IMR-90 (cell line): ENCODE measurements around the gene ATXN3L. TPM values are rescaled to one million over a fixed set of nuclear protein-coding genes. Genes with fewer than 3 reads are reported as not detected.

Source experiments
- ATAC-seq: fragments of 200-7000 bp; cut with Tn5 transposase; 2 replicates; pipeline ENCODE4 v1.9.1; 2020; ENCODE audit warnings: low read depth, mild to moderate bottlenecking, moderate library complexity
- BruUV-seq: library from RNA; stranded (reverse); fragments of 400-500 nt; replicated peaks from 2 replicates; lab custom pipeline; 2021; lab: Mats Ljungman, UMichigan
- CTCF ChIA-PET: fragments of 300-600 bp; formaldehyde crosslinking; extraction: SDS; loops from one replicate; lab custom pipeline; 2021; ENCODE audit warnings: antibody characterized with exemption; lab: Yijun Ruan, JAX
- POLR2A ChIA-PET: fragments of 300-600 bp; sonication (Branson Sonifier 250); formaldehyde crosslinking; loops from one replicate; lab custom pipeline; 2022; ENCODE audit warnings: antibody characterized with exemption; ENCODE audit not compliant: unreplicated experiment; lab: Charles Lee
- DNase-seq: peaks from one replicate; pipeline ENCODE4 v3.0.0; 2013
- H2AFZ ChIP-seq: replicated peaks from 2 replicates; pipeline ENCODE3; 2013; ENCODE audit warnings: low read length, mild to moderate bottlenecking; ENCODE audit not compliant: poor library complexity
- H2AK5ac ChIP-seq: 2 replicates; pipeline ENCODE4 v1.6.1; 2013; ENCODE audit warnings: low read depth, low read length, inconsistent platforms
- H2AK9ac ChIP-seq: replicated peaks from 2 replicates; pipeline ENCODE3; 2013; ENCODE audit warnings: mild to moderate bottlenecking, low read depth, low read length, moderate library complexity; ENCODE audit not compliant: poor library complexity
- H2BK120ac ChIP-seq: 2 replicates; pipeline ENCODE4 v1.6.1; 2013; ENCODE audit warnings: low read depth, low read length, inconsistent platforms
- H2BK15ac ChIP-seq: 3 replicates; pipeline ENCODE4 v1.6.1; 2013; ENCODE audit warnings: low read depth, low read length, inconsistent platforms
- H2BK20ac ChIP-seq: 2 replicates; pipeline ENCODE4 v1.6.1; 2013; ENCODE audit warnings: low read depth, mild to moderate bottlenecking, inconsistent platforms, low read length, moderate library complexity
- H2BK5ac ChIP-seq: 2 replicates; pipeline ENCODE4 v1.6.1; 2013; ENCODE audit warnings: mild to moderate bottlenecking, low read depth, low read length, inconsistent platforms; ENCODE audit not compliant: poor library complexity, severe bottlenecking
- H3K14ac ChIP-seq: replicated peaks from 2 replicates; pipeline ENCODE4 v1.6.1; 2013; ENCODE audit warnings: low read depth, low read length, inconsistent platforms
- H3K18ac ChIP-seq: 2 replicates; pipeline ENCODE4 v1.6.1; 2013; ENCODE audit warnings: low read depth, low read length, control low read depth
- H3K23ac ChIP-seq: 2 replicates; pipeline ENCODE4 v1.6.1; 2013; ENCODE audit warnings: low read depth, low read length, inconsistent platforms
- H3K27ac ChIP-seq: 2 replicates; pipeline ENCODE4 v1.5.1; 2013; ENCODE audit warnings: mild to moderate bottlenecking, control low read depth, low read length; ENCODE audit not compliant: insufficient read depth
- H3K27me3 ChIP-seq: 2 replicates; pipeline ENCODE4 v1.6.1; 2013; ENCODE audit warnings: low read length; ENCODE audit not compliant: control insufficient read depth, insufficient read depth
- H3K36me3 ChIP-seq: 2 replicates; pipeline ENCODE4 v1.6.1; 2013; ENCODE audit warnings: low read length, mixed read lengths; ENCODE audit not compliant: control insufficient read depth, insufficient read depth
- H3K4ac ChIP-seq: 2 replicates; pipeline ENCODE4 v1.6.1; 2013; ENCODE audit warnings: low read depth, low read length, inconsistent platforms
- H3K4me1 ChIP-seq: 2 replicates; pipeline ENCODE4 v1.6.1; 2013; ENCODE audit warnings: low read length, mixed read lengths; ENCODE audit not compliant: control insufficient read depth, insufficient read depth
- H3K4me2 ChIP-seq: 2 replicates; pipeline ENCODE4 v1.6.1; 2013; ENCODE audit warnings: low read depth, mild to moderate bottlenecking, control low read depth, low read length, moderate library complexity
- H3K4me3 ChIP-seq: 2 replicates; pipeline ENCODE4 v1.5.1; 2013; ENCODE audit warnings: low read depth, mild to moderate bottlenecking, control low read depth, low read length, moderate library complexity; ENCODE audit not compliant: insufficient read depth
- H3K56ac ChIP-seq: 2 replicates; pipeline ENCODE4 v1.6.1; 2013; ENCODE audit warnings: low read length, inconsistent platforms; ENCODE audit not compliant: insufficient read depth; ENCODE audit errors: extremely low read depth
- H3K79me1 ChIP-seq, 2 experiments: 2 replicates each; pipeline ENCODE4 v1.6.1; 2013; ENCODE audit warnings: low read length in 2 of 2, inconsistent platforms in 1 of 2, low read depth in 1 of 2
- H3K9ac ChIP-seq: 2 replicates; pipeline ENCODE4 v1.6.1; 2013; ENCODE audit warnings: low read depth, low read length, control low read depth
- H3K9me1 ChIP-seq: 2 replicates; pipeline ENCODE4 v1.6.1; 2013; ENCODE audit warnings: low read length, inconsistent platforms; ENCODE audit not compliant: insufficient read depth
- H3K9me3 ChIP-seq: 2 replicates; pipeline ENCODE4 v1.6.1; 2013; ENCODE audit warnings: low read length; ENCODE audit not compliant: control insufficient read depth, insufficient read depth
- H4K20me1 ChIP-seq: 2 replicates; pipeline ENCODE4 v1.6.1; 2013; ENCODE audit warnings: low read length, inconsistent platforms; ENCODE audit not compliant: insufficient read depth
- H4K5ac ChIP-seq: 2 replicates; pipeline ENCODE4 v1.6.1; 2013; ENCODE audit warnings: mild to moderate bottlenecking, low read depth, low read length, control low read depth
- H4K8ac ChIP-seq, 2 experiments: 2 replicates each; pipeline ENCODE4 v1.6.1; 2013; ENCODE audit warnings: low read depth in 2 of 2, low read length in 2 of 2, control low read depth in 1 of 2, inconsistent platforms in 1 of 2
- H4K91ac ChIP-seq: 2 replicates; pipeline ENCODE4 v1.6.1; 2013; ENCODE audit warnings: low read depth, low read length, inconsistent platforms; ENCODE audit not compliant: insufficient read depth
- CEBPB ChIP-seq: IDR thresholded peaks from 2 replicates; pipeline ENCODE4 v1.6.1; 2012; ENCODE audit warnings: low read depth, low read length, improper control_type of control experiment
- WGBS, 2 experiments: methylation state at CpG; one replicate each; pipeline versions ENCODE4 v1.1.5 to v1.1.7; 2013; ENCODE audit warnings: missing lambda C conversion rate in 2 of 2; ENCODE audit not compliant: insufficient read length in 1 of 2; ENCODE audit errors: extremely low coverage in 2 of 2; 5-methylcytosine and 5-hydroxymethylcytosine counted together
- dilution Hi-C: fragments of 300-500 bp; cut with HindIII; formaldehyde crosslinking; loops from one replicate; pipeline ENCODE4 v1.14.3; 2018; ENCODE audit warnings: low sequenced_read_pairs; ENCODE audit not compliant: unreplicated experiment
- in situ Hi-C: fragments of 300-500 bp; cut with MboI; formaldehyde crosslinking; loops from 3 replicates; pipeline ENCODE4 v1.14.3; 2019; ENCODE audit warnings: low sequenced_read_pairs, inconsistent platforms, mixed read lengths
- intact Hi-C: fragments of 100-400 bp; cut with micrococcal nuclease; formaldehyde crosslinking; loops from 2 replicates; pipeline ENCODE4 v1.10.0; 2022
- polyA plus RNA-seq, 3 experiments: library from polyadenylated mRNA; depleted of rRNA; stranded (reverse); fragments of >200 nt; gene quantifications; 2 replicates each; pipeline ENCODE4 v1.2.3, GENCODE V29; 2012; ENCODE audit warnings: low replicate concordance in 1 of 3
- total RNA-seq: library from RNA; depleted of rRNA; stranded (reverse); fragments of >200 nt; gene quantifications from 2 replicates; pipeline ENCODE4 v1.2.3, GENCODE V29; 2012

ATXN3L gene
- total and polyA plus RNA-seq, 2 of the 4 experiments (the other 2 are of a cell fraction), result not detected

DNA sequence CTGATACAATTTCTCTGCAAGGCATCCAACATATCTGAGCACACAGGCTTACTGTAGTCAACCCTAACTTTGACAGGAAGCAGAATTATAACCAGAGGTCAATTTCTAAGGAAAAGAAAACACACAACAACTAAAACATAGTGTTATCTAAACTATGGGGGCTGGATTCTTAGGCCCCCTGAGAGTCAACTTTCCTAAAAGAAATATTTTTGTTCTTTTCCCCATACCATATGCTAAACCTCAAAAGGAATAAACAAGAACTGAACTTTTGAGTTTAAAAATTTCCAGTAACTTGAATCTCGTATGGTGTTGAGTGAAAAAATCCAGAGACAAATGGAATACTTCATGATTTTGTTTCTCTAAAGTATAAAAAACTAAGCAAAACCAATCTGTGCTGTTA is 42.9 kb downstream of the ATXN3L start:
- Histone ChIP-seq H3K14ac (no peak overlapping the region), H3K18ac (peak overlapping the region; percentile 86), H3K4me1 (peaks cover 3% of the 10 kb centered on the region), H2AK5ac (no peak overlapping the region), H2BK5ac (no peak overlapping the region), H3K4ac (no peak overlapping the region), H2AK9ac (no peak overlapping the region), H3K9me1 (no peaks in the 10 kb centered on the region), H3K56ac (no peak overlapping the region), H2BK15ac (no peak overlapping the region), H4K8ac (no peak overlapping the region), H3K4me2 (no peak overlapping the region), H4K5ac (peak overlapping the region; percentile 53; the same call in 1 of the 2 replicates), H3K9me3 (no peaks in the 10 kb centered on the region), H3K27me3 (no peaks in the 10 kb centered on the region), H3K36me3 (no peaks in the 10 kb centered on the region), H2BK20ac (no peak overlapping the region), H3K23ac (no peak overlapping the region), H3K9ac (no peak overlapping the region; the same call in 1 of the 2 replicates), H3K79me1 (no peaks in the 10 kb centered on the region), H2AFZ (no peak overlapping the region), H3K4me3 (no peak overlapping the region), H3K27ac (peak overlapping the region; percentile 94; the same call in 1 of the 2 replicates), H4K20me1 (no peaks in the 10 kb centered on the region), H4K91ac (no peak overlapping the region), H2BK120ac (no peak overlapping the region)
- intact Hi-C loops (loop anchor here (2.0 kb wide), 1 partner anchor 210 kb away; no protein-coding TSS in a partner anchor), in situ Hi-C loops (no loop called here), dilution Hi-C loops (no loop called here)
- no CpG with 5 or more reads among the region's 1 CpG for WGBS, 2 experiments
- DNase-seq (no peak), ATAC-seq (peak; percentile 44)
- no peak for TF ChIP-seq CEBPB
- ChIA-PET POLR2A (interaction anchor here (1.0 kb wide), 1 partner anchor 182 kb away, joined by 3 read pairs; no protein-coding TSS in a partner anchor), CTCF (no interaction called here)
- no TSS peak for BruUV-seq
